ENCODE measurements around the gene CC2D1B.
"Not testable (repeated sequence)": the region's sequence is repeated elsewhere in the genome, so short reads cannot be mapped to it uniquely, and the experiment has no call there.

CC2D1B gene

GRCh38 chr1:52365746-52366516 lies at the start of gene CC2D1B:
TSS of gene CC2D1B (minus strand) at chr1:52366205. CDS start at chr1:52364620, 1,585 bp downstream.
- peak; percentile 95 to 98 for DNase-seq

- no peak for DNase-seq
Observed at GRCh38 chr1:52414942-52415341, 48.9 kb upstream of the CC2D1B start.

GRCh38 chr1:52413410-52413989 lies 47.5 kb upstream of the CC2D1B start:
- DNase-seq: no peak

GRCh38 chr1:52404975-52405338 lies 39.0 kb upstream of the CC2D1B start:
- DNase-seq: no peak

GRCh38 chr1:52404116-52404974 lies 38.3 kb upstream of the CC2D1B start, which contains the start of the genes ORC1 and PRPF38A:
TSS of gene ORC1 (minus strand) at chr1:52404423. CDS start at chr1:52402223, 2,200 bp downstream.
TSS of gene PRPF38A (plus strand) at chr1:52404602. CDS start at chr1:52404750, 148 bp downstream.
- peak; percentile 95 to 97 for DNase-seq

GRCh38 chr1:52403566-52404115 lies 37.6 kb upstream of the CC2D1B start:
- peak in 1 of 2 experiments; percentile 13 for DNase-seq

GRCh38 chr1:52402860-52403240 lies 36.8 kb upstream of the CC2D1B start:
- no peak for DNase-seq

- DNase-seq: no peak
Observed at GRCh38 chr1:52400131-52400530, 34.1 kb upstream of the CC2D1B start.

- DNase-seq: no peak
Observed at GRCh38 chr1:52399629-52400028, 33.6 kb upstream of the CC2D1B start.

GRCh38 chr1:52393174-52393573 lies 27.2 kb upstream of the CC2D1B start:
- no peak for DNase-seq

- no peak for DNase-seq
Observed at GRCh38 chr1:52386458-52386857, 20.5 kb upstream of the CC2D1B start.

- DNase-seq: no peak
Observed at GRCh38 chr1:52385376-52385775, 19.4 kb upstream of the CC2D1B start.

- not testable (repeated sequence) for DNase-seq
Observed at GRCh38 chr1:52369851-52370250, 3.8 kb upstream of the CC2D1B start.

- peak; percentile 35 to 70 for DNase-seq
Observed at GRCh38 chr1:52368383-52369172, 2.6 kb upstream of the CC2D1B start.

GRCh38 chr1:52367272-52367671 lies 1.3 kb upstream of the CC2D1B start:
- DNase-seq: no peak

- no peak for DNase-seq
Observed at GRCh38 chr1:52366517-52366827, 467 bp upstream of the CC2D1B start.

GRCh38 chr1:52365071-52365745 lies 797 bp downstream of the CC2D1B start:
- DNase-seq: no peak

GRCh38 chr1:52364235-52364839 lies 1.7 kb downstream of the CC2D1B start:
- DNase-seq: no peak

- DNase-seq: no peak
Observed at GRCh38 chr1:52360595-52360968, 5.4 kb downstream of the CC2D1B start.

GRCh38 chr1:52359676-52360594 lies 6.1 kb downstream of the CC2D1B start:
- DNase-seq: no peak
